ENCODE results near the gene FCGR2B. TPM values are rescaled to one million over a fixed set of nuclear protein-coding genes. Genes with fewer than 3 reads are reported as not detected.

FCGR2B gene
- total and polyA plus RNA-seq, 2 donors from 2014 or later, result 4.0 to 19.7 TPM

GRCh38 chr1:161702250-161702649 is 39.3 kb downstream of the FCGR2B start:
- H3K9ac ChIP-seq (ENCODE audit: low read length in 3 of 3), result no peak overlapping the region
- no peaks in the 10 kb centered on the region for H3K9me3 ChIP-seq (ENCODE audit: control insufficient read depth in 2 of 3, insufficient read depth in 1 of 3, low read length in 3 of 3)
- no peaks in the 10 kb centered on the region for H3K4me1 ChIP-seq (ENCODE audit: control insufficient read depth in 2 of 3, insufficient read depth in 2 of 3, low read depth in 1 of 3, low read length in 3 of 3)
- FAIRE-seq (no peak), DNase-seq (peak in 3 of 5 donors; percentile 29 to 62 (median 58))
- no peak overlapping the region for H3K27ac ChIP-seq (ENCODE audit: low read depth in 2 of 2, low read length in 2 of 2)
- intact Hi-C loops (cut with DNase I), result no loop called here
- H3K4me3 ChIP-seq (ENCODE audit: low read length in 3 of 3), result no peak overlapping the region
- H3K36me3 ChIP-seq (ENCODE audit: control insufficient read depth in 2 of 3, insufficient read depth in 3 of 3, low read length in 3 of 3), result no peaks in the 10 kb centered on the region
- no peaks in the 10 kb centered on the region for H3K27me3 ChIP-seq (ENCODE audit: control insufficient read depth, insufficient read depth, low read length)
- TF ChIP-seq, protein P1, sequence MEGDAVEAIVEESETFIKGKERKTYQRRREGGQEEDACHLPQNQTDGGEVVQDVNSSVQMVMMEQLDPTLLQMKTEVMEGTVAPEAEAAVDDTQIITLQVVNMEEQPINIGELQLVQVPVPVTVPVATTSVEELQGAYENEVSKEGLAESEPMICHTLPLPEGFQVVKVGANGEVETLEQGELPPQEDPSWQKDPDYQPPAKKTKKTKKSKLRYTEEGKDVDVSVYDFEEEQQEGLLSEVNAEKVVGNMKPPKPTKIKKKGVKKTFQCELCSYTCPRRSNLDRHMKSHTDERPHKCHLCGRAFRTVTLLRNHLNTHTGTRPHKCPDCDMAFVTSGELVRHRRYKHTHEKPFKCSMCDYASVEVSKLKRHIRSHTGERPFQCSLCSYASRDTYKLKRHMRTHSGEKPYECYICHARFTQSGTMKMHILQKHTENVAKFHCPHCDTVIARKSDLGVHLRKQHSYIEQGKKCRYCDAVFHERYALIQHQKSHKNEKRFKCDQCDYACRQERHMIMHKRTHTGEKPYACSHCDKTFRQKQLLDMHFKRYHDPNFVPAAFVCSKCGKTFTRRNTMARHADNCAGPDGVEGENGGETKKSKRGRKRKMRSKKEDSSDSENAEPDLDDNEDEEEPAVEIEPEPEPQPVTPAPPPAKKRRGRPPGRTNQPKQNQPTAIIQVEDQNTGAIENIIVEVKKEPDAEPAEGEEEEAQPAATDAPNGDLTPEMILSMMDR (IDR thresholded peaks at IDR 0.05; ENCODE audit: borderline replicate concordance, extremely low read depth, insufficient read depth), result no peak

- H3K4me3 ChIP-seq (ENCODE audit: low read length in 3 of 3), result no peak overlapping the region
Observed at GRCh38 chr1:161705537-161705936, 42.6 kb downstream of the FCGR2B start.

DNA sequence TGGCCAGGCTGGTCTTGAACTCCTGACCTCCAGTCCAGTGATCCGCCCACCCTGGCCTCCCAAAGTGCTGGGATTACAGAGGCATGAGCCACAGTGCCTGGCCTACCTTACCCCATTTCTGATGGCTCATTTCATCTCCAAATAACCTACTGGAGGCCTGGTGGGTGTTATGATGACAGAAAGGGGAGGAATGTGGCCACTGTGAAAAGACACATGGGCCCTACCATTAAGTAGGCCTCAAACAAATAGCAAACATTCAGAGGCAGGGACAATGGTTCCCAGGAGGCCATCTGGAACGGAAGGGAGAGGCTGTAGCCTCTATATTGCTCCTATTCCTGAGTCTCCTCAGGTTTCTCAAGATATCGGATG is 43.2 kb downstream of the FCGR2B start:
- H3K27ac ChIP-seq (ENCODE audit: low read depth in 2 of 2, low read length in 2 of 2), result no peak overlapping the region

More at GRCh38 chr1:161705537-161705936, 42.6 kb downstream of the FCGR2B start:
- intact Hi-C loops (cut with DNase I), result no loop called here
- Histone ChIP-seq H3K36me3 (ENCODE audit: control insufficient read depth in 2 of 3, insufficient read depth in 3 of 3, low read length in 3 of 3) (no peaks in the 10 kb centered on the region), H3K9ac (ENCODE audit: low read length in 3 of 3) (no peak overlapping the region), H3K27me3 (ENCODE audit: control insufficient read depth, insufficient read depth, low read length) (no peaks in the 10 kb centered on the region), H3K27ac (ENCODE audit: low read depth in 2 of 2, low read length in 2 of 2) (no peak overlapping the region), H3K4me1 (ENCODE audit: control insufficient read depth in 2 of 3, insufficient read depth in 2 of 3, low read depth in 1 of 3, low read length in 3 of 3) (no peaks in the 10 kb centered on the region), H3K9me3 (ENCODE audit: control insufficient read depth in 2 of 3, insufficient read depth in 1 of 3, low read length in 3 of 3) (no peaks in the 10 kb centered on the region)
- TF ChIP-seq, protein P1 (IDR thresholded peaks at IDR 0.05; ENCODE audit: borderline replicate concordance, extremely low read depth, insufficient read depth), result no peak
- no peak for FAIRE-seq
- DNase-seq, result no peak

More for the DNA sequence above, 43.2 kb downstream of the FCGR2B start:
- Histone ChIP-seq H3K9me3 (ENCODE audit: control insufficient read depth in 2 of 3, insufficient read depth in 1 of 3, low read length in 3 of 3) (no peaks in the 10 kb centered on the region), H3K4me1 (ENCODE audit: control insufficient read depth in 2 of 3, insufficient read depth in 2 of 3, low read depth in 1 of 3, low read length in 3 of 3) (no peaks in the 10 kb centered on the region), H3K27me3 (ENCODE audit: control insufficient read depth, insufficient read depth, low read length) (no peaks in the 10 kb centered on the region), H3K36me3 (ENCODE audit: control insufficient read depth in 2 of 3, insufficient read depth in 3 of 3, low read length in 3 of 3) (no peaks in the 10 kb centered on the region), H3K9ac (ENCODE audit: low read length in 3 of 3) (no peak overlapping the region), H3K4me3 (ENCODE audit: low read length in 3 of 3) (no peak overlapping the region)
- no peak for DNase-seq
- intact Hi-C loops (cut with DNase I), result no loop called here
- TF ChIP-seq, protein P1 (IDR thresholded peaks at IDR 0.05; ENCODE audit: borderline replicate concordance, extremely low read depth, insufficient read depth), result no peak
- no peak for FAIRE-seq
